ENCODE measurements around the gene SYNGAP1. TPM values are rescaled to one million over a fixed set of nuclear protein-coding genes. Genes with fewer than 3 reads are reported as not detected.
A peak's percentile ranks its signal among the peaks of the same experiment; 100 is the strongest.

SYNGAP1 gene
- total RNA-seq, 1 experiment from 2014 or later: 1.9 TPM

- peak overlapping the region; percentile 99 for H3K4me2 ChIP-seq (ENCODE audit: low read length)
- no peaks in the 10 kb centered on the region for H4K20me1 ChIP-seq (ENCODE audit: low read length)
- intact Hi-C loops (cut with micrococcal nuclease): loop anchor here (10.0 kb wide), 1 partner anchor 211 kb away; the partner anchor contains the start of genes HSD17B8, RING1, RXRB and SLC39A7
- no peak overlapping the region for H2AFZ ChIP-seq (ENCODE audit: low read length)
- H3K27me3 ChIP-seq (ENCODE audit: low read length): no peaks in the 10 kb centered on the region
- H3K27ac ChIP-seq (ENCODE audit: low read length): no peak overlapping the region
- POLR2A ChIA-PET (ENCODE audit: unreplicated experiment): no interaction called here
- CTCF ChIA-PET: no interaction called here
- H3K79me2 ChIP-seq (ENCODE audit: low read length): peaks cover 35% of the 10 kb centered on the region
- H3K4me3 ChIP-seq (ENCODE audit: low read length): peak overlapping the region; percentile 81
- ATAC-seq (no peak), DNase-seq (no peak)
- peaks cover 21% of the 10 kb centered on the region; the same call in 1 of the 2 replicates for H3K36me3 ChIP-seq (ENCODE audit: low read depth, low read length)
- TF ChIP-seq EZH2 (IDR thresholded peaks at IDR 0.05; ENCODE audit: low read length, unreplicated experiment) (no peak), EZH2phosphoT487 (IDR thresholded peaks at IDR 0.05; ENCODE audit: borderline replicate concordance, low read length) (no peak)
- TF ChIP-seq, protein P1, sequence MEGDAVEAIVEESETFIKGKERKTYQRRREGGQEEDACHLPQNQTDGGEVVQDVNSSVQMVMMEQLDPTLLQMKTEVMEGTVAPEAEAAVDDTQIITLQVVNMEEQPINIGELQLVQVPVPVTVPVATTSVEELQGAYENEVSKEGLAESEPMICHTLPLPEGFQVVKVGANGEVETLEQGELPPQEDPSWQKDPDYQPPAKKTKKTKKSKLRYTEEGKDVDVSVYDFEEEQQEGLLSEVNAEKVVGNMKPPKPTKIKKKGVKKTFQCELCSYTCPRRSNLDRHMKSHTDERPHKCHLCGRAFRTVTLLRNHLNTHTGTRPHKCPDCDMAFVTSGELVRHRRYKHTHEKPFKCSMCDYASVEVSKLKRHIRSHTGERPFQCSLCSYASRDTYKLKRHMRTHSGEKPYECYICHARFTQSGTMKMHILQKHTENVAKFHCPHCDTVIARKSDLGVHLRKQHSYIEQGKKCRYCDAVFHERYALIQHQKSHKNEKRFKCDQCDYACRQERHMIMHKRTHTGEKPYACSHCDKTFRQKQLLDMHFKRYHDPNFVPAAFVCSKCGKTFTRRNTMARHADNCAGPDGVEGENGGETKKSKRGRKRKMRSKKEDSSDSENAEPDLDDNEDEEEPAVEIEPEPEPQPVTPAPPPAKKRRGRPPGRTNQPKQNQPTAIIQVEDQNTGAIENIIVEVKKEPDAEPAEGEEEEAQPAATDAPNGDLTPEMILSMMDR (conservative IDR thresholded peaks at IDR 0.05; ENCODE audit: low read depth, low read length): no peak
- H3K9me2 ChIP-seq (replicated peaks; ENCODE audit: low read length): no peaks in the 10 kb centered on the region
- peaks cover 28% of the 10 kb centered on the region for H3K4me1 ChIP-seq (ENCODE audit: insufficient read depth, low read length)
- no peaks in the 10 kb centered on the region for H3F3A ChIP-seq (ENCODE audit: low read length, unreplicated experiment)
- no TSS peak for BruUV-seq (replicated peaks)
- H3K9ac ChIP-seq (ENCODE audit: low read length): no peak overlapping the region
- H3K9me3 ChIP-seq (ENCODE audit: low read length): no peaks in the 10 kb centered on the region
These were observed 4.0 kb upstream of the SYNGAP1 start for GRCh38 chr6:33415831-33416230.

DNA sequence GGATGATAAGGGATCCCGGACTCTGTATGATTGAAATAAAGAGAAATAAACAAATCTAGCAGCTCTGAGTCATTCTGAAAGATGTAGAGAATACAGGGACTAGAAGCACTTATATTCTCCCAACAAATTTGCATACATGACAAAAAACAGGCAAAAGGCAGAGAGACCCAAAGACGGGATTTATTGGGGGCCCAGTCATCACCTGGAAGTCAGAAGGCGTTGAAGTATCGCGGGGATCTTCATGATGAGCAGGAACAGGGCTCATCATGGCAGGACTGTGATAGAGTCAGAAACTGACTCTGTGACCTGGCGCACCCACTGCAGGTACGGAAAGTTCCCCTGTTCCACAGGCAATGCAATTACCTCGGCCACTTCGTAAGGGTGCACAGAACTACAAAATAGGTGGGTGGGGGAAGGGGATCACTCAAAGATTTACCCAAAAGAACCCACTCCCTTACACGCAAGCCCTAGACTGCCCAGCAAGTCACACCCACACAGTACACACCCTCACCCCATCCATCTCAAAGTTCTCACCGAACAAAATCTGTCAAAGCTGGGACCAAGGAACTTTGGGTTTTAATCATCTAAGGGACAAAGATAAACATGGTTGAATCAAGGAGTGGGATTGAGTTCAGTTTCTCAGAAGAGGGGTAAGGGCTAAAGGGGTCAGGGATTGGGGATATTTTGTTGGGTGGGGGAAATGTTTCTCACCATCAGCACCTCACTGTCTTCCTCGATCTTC is 3.3 kb upstream of the SYNGAP1 start:
- H2AFZ ChIP-seq (ENCODE audit: low read length): no peak overlapping the region
- TF ChIP-seq EZH2 (IDR thresholded peaks at IDR 0.05; ENCODE audit: low read length, unreplicated experiment) (no peak), EZH2phosphoT487 (IDR thresholded peaks at IDR 0.05; ENCODE audit: borderline replicate concordance, low read length) (no peak)
- TF ChIP-seq, protein P1 (conservative IDR thresholded peaks at IDR 0.05; ENCODE audit: low read depth, low read length): no peak
- H3K27me3 ChIP-seq (ENCODE audit: low read length): no peaks in the 10 kb centered on the region
- H3K4me2 ChIP-seq (ENCODE audit: low read length): peak overlapping the region; percentile 99
- peaks cover 28% of the 10 kb centered on the region for H3K4me1 ChIP-seq (ENCODE audit: insufficient read depth, low read length)
- no peaks in the 10 kb centered on the region for H3K9me3 ChIP-seq (ENCODE audit: low read length)
- H3K4me3 ChIP-seq (ENCODE audit: low read length): peak overlapping the region; percentile 81
- ChIA-PET POLR2A (ENCODE audit: unreplicated experiment) (no interaction called here), CTCF (interaction anchor here (0.5 kb wide), 1 partner anchor 32 kb away, joined by 3 read pairs; no protein-coding TSS in a partner anchor)
- BruUV-seq (replicated peaks): no TSS peak
- H3K9ac ChIP-seq (ENCODE audit: low read length): peak overlapping the region; percentile 86
- peak overlapping the region; percentile 82 for H3K27ac ChIP-seq (ENCODE audit: low read length)
- ATAC-seq: no peak
- no peaks in the 10 kb centered on the region for H4K20me1 ChIP-seq (ENCODE audit: low read length)
- H3F3A ChIP-seq (ENCODE audit: low read length, unreplicated experiment): no peaks in the 10 kb centered on the region
- intact Hi-C loops (cut with micrococcal nuclease): loop anchor here (10.0 kb wide), 1 partner anchor 212 kb away; the partner anchor contains the start of genes HSD17B8, RING1, RXRB and SLC39A7
- H3K36me3 ChIP-seq (ENCODE audit: low read depth, low read length): peaks cover 21% of the 10 kb centered on the region; the same call in 1 of the 2 replicates
- H3K9me2 ChIP-seq (replicated peaks; ENCODE audit: low read length): no peaks in the 10 kb centered on the region
- DNase-seq: no peak
- H3K79me2 ChIP-seq (ENCODE audit: low read length): peaks cover 29% of the 10 kb centered on the region
